Body of pancreas (tissue), 4 donors: Measurements from ENCODE around the gene PLEKHG5. TPM values are rescaled to one million over a fixed set of nuclear protein-coding genes. Genes with fewer than 3 reads are reported as not detected.

Source experiments
- ATAC-seq: fragments of 150-250 bp; one replicate; pipeline ENCODE4 v1.9.1; 2016
- DNase-seq, 4 donors: peaks; one replicate each; pipeline ENCODE4 v3.0.0-alpha.2; 2019
- H3K27ac ChIP-seq, 4 donors: fragments of 200-600 bp; sonication (generic); 1 replicate in 3 of 4; 2 replicates in 1 of 4; pipeline versions ENCODE4 v1.5.1 to v1.6.1; 2016 to 2019; ENCODE audit warnings: mild to moderate bottlenecking in 1 of 4, mixed read lengths in 1 of 4, moderate library complexity in 1 of 4
- H3K27me3 ChIP-seq, 2 donors: fragments of 200-600 bp; sonication (generic); one replicate each; pipeline ENCODE4 v1.6.0; 2016; ENCODE audit warnings: mild to moderate bottlenecking in 1 of 2
- H3K36me3 ChIP-seq, 2 donors: fragments of 200-600 bp; sonication (generic); replicated peaks in 1 of 2; 2 replicates each; pipeline ENCODE4 v1.5.1; 2016; ENCODE audit warnings: low read depth in 2 of 2; ENCODE audit not compliant: insufficient read depth in 1 of 2
- H3K4me1 ChIP-seq: fragments of 200-600 bp; sonication (generic); one replicate; pipeline ENCODE4 v1.6.0; 2016
- H3K4me3 ChIP-seq, 2 donors: fragments of 200-600 bp; sonication (generic); 1 replicate in 1 of 2; 2 replicates in 1 of 2; pipeline ENCODE4 v1.5.1; 2016 to 2019
- H3K9me3 ChIP-seq, 3 donors: fragments of 200-600 bp; sonication (generic); 1 replicate in 2 of 3; 2 replicates in 1 of 3; pipeline ENCODE4 v1.5.1; 2016
- POLR2A ChIP-seq, 3 donors: fragments of 450-650 bp; IDR thresholded peaks; one replicate each; pipeline ENCODE4 v1.6.1; 2016; ENCODE audit warnings: antibody characterized with exemption in 3 of 3, mild to moderate bottlenecking in 2 of 3
- WGBS, 2 donors: methylation state at CpG; one replicate each; pipeline ENCODE4 v1.1.5; 2017; 5-methylcytosine and 5-hydroxymethylcytosine counted together
- intact Hi-C: fragments of 100-400 bp; cut with DNase I; formaldehyde crosslinking; loops from one replicate; pipeline ENCODE4 v1.15.1; 2023
- total RNA-seq, 2 donors: library from RNA; depleted of rRNA; stranded (reverse); fragments of >200 nt; gene quantifications; one replicate each; pipeline ENCODE4 v1.1.0, GENCODE V29; 2016
- TF ChIP-seq, protein P1 (sequence below), 7 experiments: fragments of 450-650 bp in 4 of 7; fragments of 200-600 bp in 3 of 7; sonication (generic) in 3 of 7; IDR thresholded peaks; one replicate each; pipeline ENCODE4 v1.5.1; 2016 to 2019; ENCODE audit warnings: antibody characterized with exemption in 7 of 7

The PLEKHG5 gene
- total RNA-seq, 2 donors from 2014 or later, result 5.2 to 8.6 TPM

DNA sequence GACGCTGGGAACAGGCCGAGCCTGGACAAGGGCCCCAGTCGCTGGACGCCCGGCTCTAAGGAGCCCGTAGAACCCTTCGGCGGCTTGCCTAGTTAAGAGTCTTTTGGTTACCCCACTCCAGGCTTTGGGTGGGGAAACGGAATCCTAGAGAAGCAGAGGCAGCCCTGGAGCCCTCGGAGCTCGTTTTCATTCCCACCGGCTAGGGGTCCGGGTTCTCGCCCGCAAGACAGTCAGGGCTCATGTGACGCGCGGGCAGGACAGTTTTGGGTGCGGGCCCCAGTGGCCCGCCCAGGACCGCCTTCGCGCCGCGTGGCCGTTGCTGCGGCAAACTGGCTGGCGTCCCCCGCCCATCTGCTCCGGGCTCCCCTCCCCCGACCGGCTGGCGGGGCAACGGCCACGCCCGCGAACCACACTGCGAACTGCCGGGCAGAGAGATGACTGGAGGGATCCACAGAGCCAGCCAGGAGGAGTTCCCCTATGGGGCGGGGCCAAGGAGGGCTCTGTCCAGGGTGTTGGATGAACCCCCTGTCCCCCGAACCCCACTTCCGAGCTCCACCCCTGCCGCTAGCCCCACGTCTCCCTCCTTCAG is 70.9 kb downstream of the PLEKHG5 start:
- Histone ChIP-seq H3K9me3 (no peaks in the 10 kb centered on the region), H3K36me3 (no peaks in the 10 kb centered on the region), H3K27ac (no peak overlapping the region), H3K4me3 (no peak overlapping the region), H3K27me3 (peaks cover 0 to 47% of the 10 kb centered on the region in 2 donors), H3K4me1 (peaks cover 48% of the 10 kb centered on the region)
- DNase-seq (no peak), ATAC-seq (no peak)
- intact Hi-C loops, result no loop called here
- no peak for TF ChIP-seq POLR2A (IDR thresholded peaks at IDR 0.05)
- TF ChIP-seq, protein P1, sequence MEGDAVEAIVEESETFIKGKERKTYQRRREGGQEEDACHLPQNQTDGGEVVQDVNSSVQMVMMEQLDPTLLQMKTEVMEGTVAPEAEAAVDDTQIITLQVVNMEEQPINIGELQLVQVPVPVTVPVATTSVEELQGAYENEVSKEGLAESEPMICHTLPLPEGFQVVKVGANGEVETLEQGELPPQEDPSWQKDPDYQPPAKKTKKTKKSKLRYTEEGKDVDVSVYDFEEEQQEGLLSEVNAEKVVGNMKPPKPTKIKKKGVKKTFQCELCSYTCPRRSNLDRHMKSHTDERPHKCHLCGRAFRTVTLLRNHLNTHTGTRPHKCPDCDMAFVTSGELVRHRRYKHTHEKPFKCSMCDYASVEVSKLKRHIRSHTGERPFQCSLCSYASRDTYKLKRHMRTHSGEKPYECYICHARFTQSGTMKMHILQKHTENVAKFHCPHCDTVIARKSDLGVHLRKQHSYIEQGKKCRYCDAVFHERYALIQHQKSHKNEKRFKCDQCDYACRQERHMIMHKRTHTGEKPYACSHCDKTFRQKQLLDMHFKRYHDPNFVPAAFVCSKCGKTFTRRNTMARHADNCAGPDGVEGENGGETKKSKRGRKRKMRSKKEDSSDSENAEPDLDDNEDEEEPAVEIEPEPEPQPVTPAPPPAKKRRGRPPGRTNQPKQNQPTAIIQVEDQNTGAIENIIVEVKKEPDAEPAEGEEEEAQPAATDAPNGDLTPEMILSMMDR (IDR thresholded peaks at IDR 0.05), result no peak
- whole genome bisulfite sequencing, 2 donors, result 18 to 35% methylated on average over 7 to 41 of the region's 44 CpGs

DNA sequence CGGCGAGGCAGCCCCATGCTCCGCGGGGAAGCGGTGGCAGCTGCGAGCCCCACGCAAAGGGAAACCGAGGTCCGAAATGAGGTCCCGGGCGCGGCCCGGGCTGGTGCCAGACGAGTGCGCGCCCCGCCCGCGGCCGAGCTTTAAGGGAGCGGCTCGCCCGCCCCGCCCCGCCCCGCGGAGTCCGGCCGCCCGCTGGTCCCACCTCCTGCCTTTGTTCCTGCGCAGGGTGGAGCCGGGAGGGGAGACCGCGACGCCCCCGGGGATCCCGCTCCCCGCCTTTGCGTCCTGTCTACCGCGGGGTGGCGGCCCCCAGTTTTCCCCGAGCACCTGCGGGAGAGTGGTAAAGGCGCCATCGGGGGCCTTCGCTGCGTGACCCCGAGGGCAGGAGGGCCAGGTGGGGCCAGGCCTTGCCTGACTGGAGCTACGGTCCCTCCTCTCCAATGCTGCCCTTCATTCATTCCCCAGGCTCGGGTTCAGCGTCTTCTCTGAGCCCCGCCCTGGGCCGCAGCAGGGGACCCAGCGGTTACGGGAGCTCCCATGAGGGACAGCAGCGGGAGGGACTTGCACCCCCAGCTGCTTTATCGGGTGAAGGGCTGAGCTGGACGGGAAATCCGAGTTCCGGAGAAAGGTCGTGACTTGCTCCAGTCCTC is 71.5 kb downstream of the PLEKHG5 start, which contains the start of gene HES2:
Gene HES2 (minus strand): TSS at position 116 of the 650 bp plus-strand sequence. CDS start 99 bp downstream, at position 17.
- intact Hi-C loops, result no loop called here
- Histone ChIP-seq H3K27me3 (peaks cover 0 to 41% of the 10 kb centered on the region in 2 donors), H3K36me3 (no peaks in the 10 kb centered on the region), H3K9me3 (no peaks in the 10 kb centered on the region), H3K4me1 (peaks cover 50% of the 10 kb centered on the region), H3K27ac (no peak within 1 kb of the TSS), H3K4me3 (no peak within 1 kb of the TSS)
- 0% methylated on average over 6 to 48 of the region's 62 CpGs for WGBS, 2 donors
- ATAC-seq (no peak), DNase-seq (peak in 1 of 4 donors; percentile 33)
- TF ChIP-seq POLR2A (IDR thresholded peaks at IDR 0.05), result no peak
- TF ChIP-seq, protein P1 (IDR thresholded peaks at IDR 0.05), result no peak

DNA sequence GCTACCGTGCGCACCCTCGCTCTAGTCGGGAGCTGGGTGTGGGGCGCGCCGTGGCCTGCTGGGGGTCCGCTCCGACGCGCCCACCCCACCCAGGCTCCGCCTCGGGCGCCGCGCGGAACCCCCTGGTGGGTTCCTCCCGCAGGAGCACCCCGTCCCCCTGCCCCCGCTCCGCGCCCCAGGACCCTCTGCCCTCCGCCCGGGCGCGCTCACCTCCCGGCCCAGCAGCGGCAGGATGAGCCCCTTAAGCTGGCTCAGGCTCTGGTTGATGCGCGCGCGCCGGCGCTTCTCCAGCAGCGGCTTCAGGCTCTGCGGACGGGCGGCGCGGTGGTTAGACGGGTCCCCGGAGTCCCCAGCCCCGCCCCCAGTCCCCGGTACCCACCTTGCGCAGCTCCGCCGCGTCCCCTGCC is 72.1 kb downstream of the PLEKHG5 start:
- peaks cover 0 to 38% of the 10 kb centered on the region in 2 donors for H3K27me3 ChIP-seq
- no peak overlapping the region for H3K4me3 ChIP-seq
- intact Hi-C loops, result no loop called here
- WGBS, 2 donors, result 2% methylated on average over 39 of the region's 48 CpGs; no CpG with 5 or more reads in 1 of the 2 donors
- H3K4me1 ChIP-seq, result peaks cover 51% of the 10 kb centered on the region
- H3K9me3 ChIP-seq, result no peaks in the 10 kb centered on the region
- no peak overlapping the region for H3K27ac ChIP-seq
- no peak for ATAC-seq
- TF ChIP-seq, protein P1 (IDR thresholded peaks at IDR 0.05), result no peak
- TF ChIP-seq POLR2A (IDR thresholded peaks at IDR 0.05), result no peak
- H3K36me3 ChIP-seq, result no peaks in the 10 kb centered on the region
- DNase-seq, result no peak

DNA sequence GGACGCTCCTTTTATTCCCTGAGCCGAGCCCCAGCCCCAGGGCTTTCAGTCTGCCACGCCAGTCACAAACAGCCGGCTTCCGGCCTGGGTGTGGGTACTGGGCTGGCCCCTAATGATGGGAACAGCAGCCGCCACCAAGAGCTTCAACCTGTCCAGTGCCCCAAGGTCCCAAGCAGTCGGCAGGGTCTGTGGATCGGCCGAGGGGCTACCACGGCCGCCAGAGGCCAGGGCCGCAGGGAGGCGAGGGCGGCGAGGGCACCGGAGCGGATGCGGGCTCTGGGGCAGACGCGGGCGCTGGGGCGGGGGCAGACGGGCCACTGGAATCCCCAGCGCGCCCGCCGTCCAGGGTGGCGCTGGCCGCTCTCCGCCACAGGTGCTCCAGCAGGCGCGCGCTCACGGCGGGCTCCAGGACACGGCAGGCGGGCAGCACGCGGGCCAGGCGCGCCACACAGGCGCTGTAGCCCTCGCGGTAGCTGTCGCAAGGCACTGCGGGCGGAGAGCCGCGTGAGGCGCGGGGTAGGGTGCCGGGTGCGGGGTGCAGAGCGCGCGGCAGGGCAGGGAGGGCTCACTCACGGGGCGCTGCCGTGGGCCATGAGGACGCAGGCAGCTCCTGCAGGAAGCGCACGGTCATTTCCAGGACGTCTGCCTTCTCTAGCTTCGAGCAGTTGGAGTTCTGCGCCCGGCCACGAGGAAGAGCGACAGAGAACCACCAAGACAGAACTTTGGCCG is 72.6 kb downstream of the PLEKHG5 start:
- no peak for DNase-seq
- no peak for TF ChIP-seq POLR2A (IDR thresholded peaks at IDR 0.05)
- TF ChIP-seq, protein P1 (IDR thresholded peaks at IDR 0.05), result no peak
- Histone ChIP-seq H3K4me1 (peaks cover 49% of the 10 kb centered on the region), H3K36me3 (no peaks in the 10 kb centered on the region), H3K4me3 (no peak overlapping the region), H3K27me3 (peaks cover 0 to 38% of the 10 kb centered on the region in 2 donors), H3K27ac (no peak overlapping the region), H3K9me3 (no peaks in the 10 kb centered on the region)
- ATAC-seq, result no peak
- WGBS, 2 donors, result 12% methylated on average over 21 of the region's 69 CpGs; no CpG with 5 or more reads in 1 of the 2 donors
- intact Hi-C loops, result no loop called here
